Measurements from ENCODE around the gene WDR31.
"Not testable (repeated sequence)": the region's sequence is repeated elsewhere in the genome, so short reads cannot be mapped to it uniquely, and the experiment has no call there.

DNA sequence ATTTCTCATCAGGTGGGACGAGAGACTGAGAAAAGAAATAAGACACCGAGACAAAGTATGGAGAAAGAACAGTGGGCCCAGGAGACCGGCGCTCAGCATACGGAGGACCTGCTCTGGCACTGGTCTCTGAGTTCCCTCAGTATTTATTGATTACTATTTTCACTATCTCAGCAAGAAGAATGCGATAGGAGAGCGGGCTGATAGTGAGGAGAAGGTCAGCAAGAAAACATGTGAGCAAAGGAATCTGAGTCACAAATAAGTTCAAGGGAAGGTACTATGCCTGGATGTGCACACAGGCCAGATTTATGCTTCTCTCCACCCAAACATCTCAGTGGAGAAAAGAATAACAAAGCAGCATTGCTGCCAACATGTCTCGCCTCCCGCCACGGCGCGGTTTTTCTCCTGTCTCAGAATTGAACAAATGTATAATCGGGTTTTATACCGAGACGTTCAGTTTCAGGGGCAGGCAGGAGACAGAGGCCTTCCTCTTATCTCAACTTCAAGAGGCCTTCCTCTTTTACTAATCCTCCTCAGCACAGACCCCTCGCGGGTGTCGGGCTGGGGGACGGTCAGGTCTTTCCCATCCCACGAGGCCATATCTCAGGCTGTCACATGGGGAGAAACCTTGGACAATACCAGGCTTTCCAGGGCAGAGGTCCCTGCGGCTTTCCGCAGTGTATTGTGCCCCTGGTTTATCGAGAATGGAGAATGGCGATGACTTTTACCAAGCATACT lies 39.2 kb upstream of the WDR31 start:
- TF ChIP-seq, protein P1, sequence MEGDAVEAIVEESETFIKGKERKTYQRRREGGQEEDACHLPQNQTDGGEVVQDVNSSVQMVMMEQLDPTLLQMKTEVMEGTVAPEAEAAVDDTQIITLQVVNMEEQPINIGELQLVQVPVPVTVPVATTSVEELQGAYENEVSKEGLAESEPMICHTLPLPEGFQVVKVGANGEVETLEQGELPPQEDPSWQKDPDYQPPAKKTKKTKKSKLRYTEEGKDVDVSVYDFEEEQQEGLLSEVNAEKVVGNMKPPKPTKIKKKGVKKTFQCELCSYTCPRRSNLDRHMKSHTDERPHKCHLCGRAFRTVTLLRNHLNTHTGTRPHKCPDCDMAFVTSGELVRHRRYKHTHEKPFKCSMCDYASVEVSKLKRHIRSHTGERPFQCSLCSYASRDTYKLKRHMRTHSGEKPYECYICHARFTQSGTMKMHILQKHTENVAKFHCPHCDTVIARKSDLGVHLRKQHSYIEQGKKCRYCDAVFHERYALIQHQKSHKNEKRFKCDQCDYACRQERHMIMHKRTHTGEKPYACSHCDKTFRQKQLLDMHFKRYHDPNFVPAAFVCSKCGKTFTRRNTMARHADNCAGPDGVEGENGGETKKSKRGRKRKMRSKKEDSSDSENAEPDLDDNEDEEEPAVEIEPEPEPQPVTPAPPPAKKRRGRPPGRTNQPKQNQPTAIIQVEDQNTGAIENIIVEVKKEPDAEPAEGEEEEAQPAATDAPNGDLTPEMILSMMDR (IDR thresholded peaks at IDR 0.05) = not testable (repeated sequence)
- TF ChIP-seq POLR2A (IDR thresholded peaks at IDR 0.05) = not testable (repeated sequence)

Measured in lower leg skin (tissue), 3 donors.